Measurements from ENCODE around the gene GHRHR.

GHRHR gene

GRCh38 chr7:30996256-30996655 is 32.5 kb downstream of the GHRHR start:
- DNase-seq: no peak
- Histone ChIP-seq H3K4me1 (no peaks in the 10 kb centered on the region), H3K27me3 (no peaks in the 10 kb centered on the region), H3K9me3 (no peaks in the 10 kb centered on the region), H3K4me3 (ENCODE audit: low read depth, low read length) (no peak overlapping the region), H3K36me3 (no peaks in the 10 kb centered on the region)
- TF ChIP-seq CTCF (IDR thresholded peaks at IDR 0.05; ENCODE audit: low read depth, low read length): no peak

- no peak for TF ChIP-seq CTCF (IDR thresholded peaks at IDR 0.05; ENCODE audit: low read depth, low read length)
Measured at GRCh38 chr7:30996883-30997282, 33.1 kb downstream of the GHRHR start.

GRCh38 chr7:30997316-30997715 is 33.6 kb downstream of the GHRHR start:
- H3K4me1 ChIP-seq: no peaks in the 10 kb centered on the region

More at GRCh38 chr7:30996883-30997282, 33.1 kb downstream of the GHRHR start:
- no peaks in the 10 kb centered on the region for H3K9me3 ChIP-seq
- no peaks in the 10 kb centered on the region for H3K27me3 ChIP-seq
- no peaks in the 10 kb centered on the region for H3K4me1 ChIP-seq
- H3K36me3 ChIP-seq: no peaks in the 10 kb centered on the region
- no peak for DNase-seq
- no peak overlapping the region for H3K4me3 ChIP-seq (ENCODE audit: low read depth, low read length)

GRCh38 chr7:30998180-30998579 is 34.4 kb downstream of the GHRHR start:
- no peak overlapping the region for H3K4me3 ChIP-seq (ENCODE audit: low read depth, low read length)
- H3K36me3 ChIP-seq: no peaks in the 10 kb centered on the region
- DNase-seq: no peak
- no peaks in the 10 kb centered on the region for H3K4me1 ChIP-seq
- no peak for TF ChIP-seq CTCF (IDR thresholded peaks at IDR 0.05; ENCODE audit: low read depth, low read length)
- no peaks in the 10 kb centered on the region for H3K27me3 ChIP-seq
- H3K9me3 ChIP-seq: no peaks in the 10 kb centered on the region

More at GRCh38 chr7:30997316-30997715, 33.6 kb downstream of the GHRHR start:
- H3K27me3 ChIP-seq: no peaks in the 10 kb centered on the region
- no peak for TF ChIP-seq CTCF (IDR thresholded peaks at IDR 0.05; ENCODE audit: low read depth, low read length)
- no peak overlapping the region for H3K4me3 ChIP-seq (ENCODE audit: low read depth, low read length)
- H3K9me3 ChIP-seq: no peaks in the 10 kb centered on the region
- H3K36me3 ChIP-seq: no peaks in the 10 kb centered on the region
- DNase-seq: no peak

- no peak for TF ChIP-seq CTCF (IDR thresholded peaks at IDR 0.05; ENCODE audit: low read depth, low read length)
- no peaks in the 10 kb centered on the region for H3K27me3 ChIP-seq
Measured at GRCh38 chr7:31000161-31000693, 36.5 kb downstream of the GHRHR start.

GRCh38 chr7:31000779-31001178 is 37.0 kb downstream of the GHRHR start:
- Histone ChIP-seq H3K9me3 (no peaks in the 10 kb centered on the region), H3K4me1 (no peaks in the 10 kb centered on the region), H3K4me3 (ENCODE audit: low read depth, low read length) (no peak overlapping the region), H3K36me3 (no peaks in the 10 kb centered on the region), H3K27me3 (no peaks in the 10 kb centered on the region)
- no peak for TF ChIP-seq CTCF (IDR thresholded peaks at IDR 0.05; ENCODE audit: low read depth, low read length)
- DNase-seq: no peak

More at GRCh38 chr7:31000161-31000693, 36.5 kb downstream of the GHRHR start:
- no peak overlapping the region for H3K4me3 ChIP-seq (ENCODE audit: low read depth, low read length)
- H3K36me3 ChIP-seq: no peaks in the 10 kb centered on the region
- no peak for DNase-seq
- H3K4me1 ChIP-seq: no peaks in the 10 kb centered on the region
- no peaks in the 10 kb centered on the region for H3K9me3 ChIP-seq
